WTC11 (cell line): ENCODE measurements around the gene RETREG2.

Experiments
- TCF7 ChIP-seq: sonication (generic); formaldehyde crosslinking; IDR thresholded peaks from 2 replicates; pipeline ENCODE4 v1.8.0; 2022; ENCODE audit warnings: mild to moderate bottlenecking, low read depth, missing genetic modification reagents, moderate library complexity
- TF ChIP-seq, protein P1 (sequence below): sonication (generic); formaldehyde crosslinking; IDR thresholded peaks from 2 replicates; pipeline ENCODE4 v1.8.0; 2023; ENCODE audit warnings: missing genetic modification reagents
- TF ChIP-seq, protein P2 (sequence below): fragments of 200-600 bp; IDR thresholded peaks from 2 replicates; pipeline ENCODE4 v1.8.0; 2022; ENCODE audit warnings: antibody characterized with exemption

DNA sequence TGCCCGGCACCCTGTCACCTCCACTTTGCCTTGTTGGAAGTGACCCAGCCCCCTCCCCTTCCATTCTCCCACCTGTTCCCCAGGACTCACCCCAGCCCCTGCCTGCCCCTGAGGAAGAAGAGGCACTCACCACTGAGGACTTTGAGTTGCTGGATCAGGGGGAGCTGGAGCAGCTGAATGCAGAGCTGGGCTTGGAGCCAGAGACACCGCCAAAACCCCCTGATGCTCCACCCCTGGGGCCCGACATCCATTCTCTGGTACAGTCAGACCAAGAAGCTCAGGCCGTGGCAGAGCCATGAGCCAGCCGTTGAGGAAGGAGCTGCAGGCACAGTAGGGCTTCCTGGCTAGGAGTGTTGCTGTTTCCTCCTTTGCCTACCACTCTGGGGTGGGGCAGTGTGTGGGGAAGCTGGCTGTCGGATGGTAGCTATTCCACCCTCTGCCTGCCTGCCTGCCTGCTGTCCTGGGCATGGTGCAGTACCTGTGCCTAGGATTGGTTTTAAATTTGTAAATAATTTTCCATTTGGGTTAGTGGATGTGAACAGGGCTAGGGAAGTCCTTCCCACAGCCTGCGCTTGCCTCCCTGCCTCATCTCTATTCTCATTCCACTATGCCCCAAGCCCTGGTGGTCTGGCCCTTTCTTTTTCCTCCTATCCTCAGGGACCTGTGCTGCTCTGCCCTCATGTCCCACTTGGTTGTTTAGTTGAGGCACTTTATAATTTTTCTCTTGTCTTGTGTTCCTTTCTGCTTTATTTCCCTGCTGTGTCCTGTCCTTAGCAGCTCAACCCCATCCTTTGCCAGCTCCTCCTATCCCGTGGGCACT, 4.5 kb downstream of the RETREG2 start:
- no peak for TF ChIP-seq TCF7
- TF ChIP-seq, protein P1, sequence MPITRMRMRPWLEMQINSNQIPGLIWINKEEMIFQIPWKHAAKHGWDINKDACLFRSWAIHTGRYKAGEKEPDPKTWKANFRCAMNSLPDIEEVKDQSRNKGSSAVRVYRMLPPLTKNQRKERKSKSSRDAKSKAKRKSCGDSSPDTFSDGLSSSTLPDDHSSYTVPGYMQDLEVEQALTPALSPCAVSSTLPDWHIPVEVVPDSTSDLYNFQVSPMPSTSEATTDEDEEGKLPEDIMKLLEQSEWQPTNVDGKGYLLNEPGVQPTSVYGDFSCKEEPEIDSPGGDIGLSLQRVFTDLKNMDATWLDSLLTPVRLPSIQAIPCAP, result no peak
- TF ChIP-seq, protein P2, sequence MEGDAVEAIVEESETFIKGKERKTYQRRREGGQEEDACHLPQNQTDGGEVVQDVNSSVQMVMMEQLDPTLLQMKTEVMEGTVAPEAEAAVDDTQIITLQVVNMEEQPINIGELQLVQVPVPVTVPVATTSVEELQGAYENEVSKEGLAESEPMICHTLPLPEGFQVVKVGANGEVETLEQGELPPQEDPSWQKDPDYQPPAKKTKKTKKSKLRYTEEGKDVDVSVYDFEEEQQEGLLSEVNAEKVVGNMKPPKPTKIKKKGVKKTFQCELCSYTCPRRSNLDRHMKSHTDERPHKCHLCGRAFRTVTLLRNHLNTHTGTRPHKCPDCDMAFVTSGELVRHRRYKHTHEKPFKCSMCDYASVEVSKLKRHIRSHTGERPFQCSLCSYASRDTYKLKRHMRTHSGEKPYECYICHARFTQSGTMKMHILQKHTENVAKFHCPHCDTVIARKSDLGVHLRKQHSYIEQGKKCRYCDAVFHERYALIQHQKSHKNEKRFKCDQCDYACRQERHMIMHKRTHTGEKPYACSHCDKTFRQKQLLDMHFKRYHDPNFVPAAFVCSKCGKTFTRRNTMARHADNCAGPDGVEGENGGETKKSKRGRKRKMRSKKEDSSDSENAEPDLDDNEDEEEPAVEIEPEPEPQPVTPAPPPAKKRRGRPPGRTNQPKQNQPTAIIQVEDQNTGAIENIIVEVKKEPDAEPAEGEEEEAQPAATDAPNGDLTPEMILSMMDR, result no peak
